ENCODE results near the gene S100B.
A peak's percentile ranks its signal among the peaks of the same experiment; 100 is the strongest.

Gene S100B

GRCh38 chr21:46627726-46628125 is 22.8 kb upstream of the S100B start:
- DNase-seq = no peak

GRCh38 chr21:46626975-46627501 is 22.2 kb upstream of the S100B start:
- DNase-seq = no peak

- no peak for DNase-seq
Measured at GRCh38 chr21:46626536-46626935, 21.7 kb upstream of the S100B start.

GRCh38 chr21:46625759-46626158 is 20.9 kb upstream of the S100B start:
- DNase-seq = no peak

GRCh38 chr21:46624050-46624449 is 19.2 kb upstream of the S100B start:
- no peak for DNase-seq

GRCh38 chr21:46622226-46622625 is 17.3 kb upstream of the S100B start:
- DNase-seq = peak; percentile 62

GRCh38 chr21:46621457-46622182 is 16.7 kb upstream of the S100B start:
- no peak for DNase-seq

- DNase-seq = no peak
Measured at GRCh38 chr21:46620846-46621245, 16.0 kb upstream of the S100B start.

- peak; percentile 86 for DNase-seq
Measured at GRCh38 chr21:46619846-46620245, 15.0 kb upstream of the S100B start.

- peak; percentile 61 for DNase-seq
Measured at GRCh38 chr21:46618738-46619379, 14.0 kb upstream of the S100B start.

GRCh38 chr21:46617267-46618051 is 12.6 kb upstream of the S100B start:
- peak; percentile 67 for DNase-seq

- DNase-seq = no peak
Measured at GRCh38 chr21:46616656-46617055, 11.8 kb upstream of the S100B start.

- no peak for DNase-seq
Measured at GRCh38 chr21:46616050-46616449, 11.2 kb upstream of the S100B start.

- DNase-seq = no peak
Measured at GRCh38 chr21:46613391-46613790, 8.5 kb upstream of the S100B start.

GRCh38 chr21:46610018-46610701 is 5.3 kb upstream of the S100B start:
- no peak for DNase-seq

- no peak for DNase-seq
Measured at GRCh38 chr21:46608672-46609111, 3.8 kb upstream of the S100B start.

- DNase-seq = no peak
Measured at GRCh38 chr21:46607636-46608035, 2.8 kb upstream of the S100B start.

GRCh38 chr21:46606427-46606813 is 1.5 kb upstream of the S100B start:
- DNase-seq = no peak

GRCh38 chr21:46605767-46606426 is 1.0 kb upstream of the S100B start:
- no peak for DNase-seq

- DNase-seq = no peak
Measured at GRCh38 chr21:46604329-46604974, 430 bp downstream of the S100B start.

GRCh38 chr21:46603228-46603627 is 1.7 kb downstream of the S100B start:
- DNase-seq = peak; percentile 17

GRCh38 chr21:46600978-46601377 is 3.9 kb downstream of the S100B start:
- DNase-seq = no peak
